B cell (primary cell): Measurements from ENCODE around the gene ARPP21. TPM values are rescaled to one million over a fixed set of nuclear protein-coding genes. Genes with fewer than 3 reads are reported as not detected.

Experiments
- ATAC-seq: fragments of 200-7000 bp; cut with Tn5 transposase; one replicate; pipeline ENCODE4 v1.10.0; 2021; ENCODE audit warnings: low read depth, mild to moderate bottlenecking, moderate number of reproducible peaks, moderate library complexity
- CTCF ChIA-PET: fragments of 350-600 bp; sonication (Branson Sonifier 250); formaldehyde crosslinking; loops from one replicate; lab custom pipeline; 2021; ENCODE audit warnings: antibody characterized with exemption, inconsistent platforms; lab: Charles Lee
- POLR2A ChIA-PET: fragments of 350-600 bp; sonication (Branson Sonifier 250); formaldehyde crosslinking; loops from one replicate; lab custom pipeline; 2021; ENCODE audit warnings: antibody characterized with exemption; lab: Charles Lee
- DNase-seq: peaks from one replicate; pipeline ENCODE4 v3.0.0; 2013
- H2AFZ ChIP-seq: 2 replicates; pipeline ENCODE4 v1.6.1; 2012; ENCODE audit warnings: mild to moderate bottlenecking, low read depth, low read length; ENCODE audit not compliant: insufficient read depth, poor library complexity, severe bottlenecking
- H3K27ac ChIP-seq, 2 donors: 1 replicate in 1 of 2; 2 replicates in 1 of 2; pipeline ENCODE4 v1.5.1; 2012 to 2013; ENCODE audit warnings: low read length in 2 of 2, mild to moderate bottlenecking in 2 of 2, moderate library complexity in 1 of 2
- H3K27me3 ChIP-seq, 4 experiments: fragments of 200-600 bp in 1 of 4; sonication (generic) in 1 of 4; replicated peaks in 1 of 4; 1 replicate in 2 of 4; 2 replicates in 2 of 4; pipeline versions ENCODE4 v1.6.1 to v1.7.0; 2013 to 2016; ENCODE audit warnings: low read length in 3 of 4, mild to moderate bottlenecking in 2 of 4, mixed read lengths in 1 of 4, moderate library complexity in 1 of 4; ENCODE audit not compliant: insufficient read depth in 4 of 4, control insufficient read depth in 3 of 4; ENCODE audit errors: control extremely low read depth in 1 of 4
- H3K36me3 ChIP-seq, 2 experiments: replicated peaks in 1 of 2; 1 replicate in 1 of 2; 2 replicates in 1 of 2; pipeline versions ENCODE4 v1.6.1 to v1.7.1; 2013; ENCODE audit warnings: low read length in 1 of 2; ENCODE audit not compliant: insufficient read depth in 2 of 2, control insufficient read depth in 1 of 2; ENCODE audit errors: control extremely low read depth in 1 of 2, extremely low read depth in 1 of 2
- H3K4me1 ChIP-seq, 2 donors: fragments of 200-600 bp in 1 of 2; sonication (generic) in 1 of 2; 1 replicate in 1 of 2; 2 replicates in 1 of 2; pipeline versions ENCODE4 v1.5.1 to v1.6.1; 2013 to 2017; ENCODE audit warnings: low read length in 2 of 2; ENCODE audit not compliant: control insufficient read depth in 2 of 2, insufficient read depth in 2 of 2
- H3K4me2 ChIP-seq: replicated peaks from 2 replicates; pipeline ENCODE3; 2012; ENCODE audit warnings: mild to moderate bottlenecking, low read depth, low read length; ENCODE audit not compliant: poor library complexity, severe bottlenecking
- H3K4me3 ChIP-seq, 5 experiments: fragments of 200-600 bp in 1 of 5; sonication (generic) in 1 of 5; 1 replicate in 3 of 5; 2 replicates in 2 of 5; pipeline versions ENCODE4 v1.5.1 to v1.7.0; 2011 to 2016; ENCODE audit warnings: low read length in 4 of 5, mild to moderate bottlenecking in 4 of 5, low read depth in 2 of 5, control low read depth in 1 of 5, moderate library complexity in 1 of 5; ENCODE audit not compliant: insufficient read depth in 1 of 5; ENCODE audit errors: control extremely low read depth in 1 of 5, extremely low read depth in 1 of 5
- H3K79me2 ChIP-seq: fragments of 200-600 bp; sonication (generic); one replicate; pipeline ENCODE4 v1.6.0; 2016; ENCODE audit warnings: low read length; ENCODE audit not compliant: control insufficient read depth, insufficient read depth
- H3K9ac ChIP-seq: fragments of 200-600 bp; sonication (generic); 2 replicates; pipeline ENCODE4 v1.6.1; 2017; ENCODE audit warnings: mild to moderate bottlenecking, low read length, moderate library complexity
- H3K9me3 ChIP-seq, 3 donors: one replicate each; pipeline versions ENCODE4 v1.6.1 to v1.7.1; 2013; ENCODE audit warnings: low read length in 2 of 3; ENCODE audit not compliant: control insufficient read depth in 2 of 3, insufficient read depth in 1 of 3; ENCODE audit errors: control extremely low read depth in 1 of 3
- H4K20me1 ChIP-seq: 2 replicates; pipeline ENCODE4 v1.6.0; 2012; ENCODE audit warnings: mild to moderate bottlenecking, low read length; ENCODE audit not compliant: insufficient read depth, control insufficient read depth, poor library complexity, severe bottlenecking
- H3K27ac Mint-ChIP-seq: one replicate; pipeline ENCODE4 v1.8.0; 2021; ENCODE audit warnings: mixed read lengths
- H3K27me3 Mint-ChIP-seq: one replicate; pipeline ENCODE4 v1.8.0; 2021; ENCODE audit warnings: mixed read lengths
- H3K4me1 Mint-ChIP-seq: one replicate; pipeline ENCODE4 v1.8.0; 2021; ENCODE audit warnings: mixed read lengths
- H3K4me3 Mint-ChIP-seq: one replicate; pipeline ENCODE4 v1.8.0; 2021; ENCODE audit warnings: mixed read lengths
- H3K9me3 Mint-ChIP-seq: one replicate; pipeline ENCODE4 v1.8.0; 2022; ENCODE audit warnings: mixed read lengths; ENCODE audit not compliant: insufficient read depth
- EZH2 ChIP-seq: IDR thresholded peaks from 2 replicates; pipeline ENCODE4 v1.6.1; 2012; ENCODE audit warnings: borderline replicate concordance, low read depth, mild to moderate bottlenecking, moderate library complexity, low read length; ENCODE audit not compliant: insufficient read depth, poor library complexity, severe bottlenecking
- WGBS: methylation state at CpG from one replicate; pipeline ENCODE4 v1.1.5; 2013; ENCODE audit warnings: missing lambda C conversion rate; ENCODE audit not compliant: insufficient coverage; 5-methylcytosine and 5-hydroxymethylcytosine counted together
- intact Hi-C: fragments of 100-400 bp; cut with micrococcal nuclease; formaldehyde crosslinking; loops from one replicate; pipeline ENCODE4 v1.10.0; 2022
- polyA plus RNA-seq: library from polyadenylated mRNA; depleted of rRNA; stranded (reverse); fragments of >200 nt; gene quantifications from 2 replicates; pipeline ENCODE4 v1.2.3, GENCODE V29; 2012
- total RNA-seq, 2 donors: library from RNA; stranded (reverse); fragments of 120-200 nt in 1 of 2; gene quantifications; 1 replicate in 1 of 2; 2 replicates in 1 of 2; pipeline versions ENCODE4 v1.2.3 to v1.2.4, GENCODE V29; 2013 to 2022
- TF ChIP-seq, protein P1 (sequence below): fragments of 200-600 bp; IDR thresholded peaks from one replicate; pipeline ENCODE4 v1.8.0; 2022; ENCODE audit warnings: antibody characterized with exemption, mild to moderate bottlenecking

ARPP21 gene
- total and polyA plus RNA-seq, 2 donors (not counting 1 experiment from before 2014, with no cell fraction given): 0.10 TPM; not detected in 1

DNA sequence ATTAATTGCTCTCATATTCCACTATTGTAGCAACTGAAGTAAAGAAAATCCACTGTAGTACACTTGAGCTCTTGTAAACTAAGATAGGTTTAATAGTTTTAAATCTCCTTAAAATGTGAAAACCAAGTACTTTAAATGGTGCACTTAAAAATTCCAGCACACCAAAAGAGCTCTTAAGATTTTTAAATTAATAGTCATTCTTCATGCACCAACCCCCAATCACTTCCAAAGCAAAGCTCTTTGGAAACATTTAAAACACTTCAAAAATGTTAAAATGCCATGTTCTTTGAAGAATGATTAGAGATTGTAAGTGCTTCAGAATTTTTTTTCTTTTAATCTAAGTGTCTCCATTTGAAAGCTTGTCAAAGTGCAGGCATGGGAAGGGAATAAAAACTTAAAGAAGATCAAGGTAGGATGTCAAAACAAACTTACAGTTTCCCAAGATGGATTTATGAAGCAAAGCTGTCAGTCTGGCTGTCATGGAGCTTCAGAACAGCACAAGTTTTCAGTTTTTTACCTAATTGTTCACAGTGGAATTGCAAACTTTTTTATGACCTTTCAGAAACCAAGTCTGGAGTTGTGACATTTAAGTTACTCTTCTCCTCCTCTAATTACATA, 84.3 kb downstream of the ARPP21 start:
- Mint-ChIP-seq H3K27ac (no peak overlapping the region), H3K27me3 (no peaks in the 10 kb centered on the region), H3K4me1 (no peaks in the 10 kb centered on the region), H3K9me3 (no peaks in the 10 kb centered on the region), H3K4me3 (no peak overlapping the region)
- Histone ChIP-seq H3K36me3 (no peaks in the 10 kb centered on the region), H3K4me2 (no peak overlapping the region), H3K27ac (no peak overlapping the region), H3K4me3 (no peak overlapping the region), H2AFZ (no peak overlapping the region), H4K20me1 (no peaks in the 10 kb centered on the region), H3K4me1 (no peaks in the 10 kb centered on the region), H3K27me3 (no peaks in the 10 kb centered on the region), H3K79me2 (no peaks in the 10 kb centered on the region), H3K9me3 (no peaks in the 10 kb centered on the region), H3K9ac (no peak overlapping the region)
- ChIA-PET CTCF (no interaction called here), POLR2A (no interaction called here)
- intact Hi-C loops: no loop called here
- ATAC-seq: no peak
- no peak for DNase-seq
- TF ChIP-seq EZH2: no peak
- TF ChIP-seq, protein P1, sequence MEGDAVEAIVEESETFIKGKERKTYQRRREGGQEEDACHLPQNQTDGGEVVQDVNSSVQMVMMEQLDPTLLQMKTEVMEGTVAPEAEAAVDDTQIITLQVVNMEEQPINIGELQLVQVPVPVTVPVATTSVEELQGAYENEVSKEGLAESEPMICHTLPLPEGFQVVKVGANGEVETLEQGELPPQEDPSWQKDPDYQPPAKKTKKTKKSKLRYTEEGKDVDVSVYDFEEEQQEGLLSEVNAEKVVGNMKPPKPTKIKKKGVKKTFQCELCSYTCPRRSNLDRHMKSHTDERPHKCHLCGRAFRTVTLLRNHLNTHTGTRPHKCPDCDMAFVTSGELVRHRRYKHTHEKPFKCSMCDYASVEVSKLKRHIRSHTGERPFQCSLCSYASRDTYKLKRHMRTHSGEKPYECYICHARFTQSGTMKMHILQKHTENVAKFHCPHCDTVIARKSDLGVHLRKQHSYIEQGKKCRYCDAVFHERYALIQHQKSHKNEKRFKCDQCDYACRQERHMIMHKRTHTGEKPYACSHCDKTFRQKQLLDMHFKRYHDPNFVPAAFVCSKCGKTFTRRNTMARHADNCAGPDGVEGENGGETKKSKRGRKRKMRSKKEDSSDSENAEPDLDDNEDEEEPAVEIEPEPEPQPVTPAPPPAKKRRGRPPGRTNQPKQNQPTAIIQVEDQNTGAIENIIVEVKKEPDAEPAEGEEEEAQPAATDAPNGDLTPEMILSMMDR: no peak

DNA sequence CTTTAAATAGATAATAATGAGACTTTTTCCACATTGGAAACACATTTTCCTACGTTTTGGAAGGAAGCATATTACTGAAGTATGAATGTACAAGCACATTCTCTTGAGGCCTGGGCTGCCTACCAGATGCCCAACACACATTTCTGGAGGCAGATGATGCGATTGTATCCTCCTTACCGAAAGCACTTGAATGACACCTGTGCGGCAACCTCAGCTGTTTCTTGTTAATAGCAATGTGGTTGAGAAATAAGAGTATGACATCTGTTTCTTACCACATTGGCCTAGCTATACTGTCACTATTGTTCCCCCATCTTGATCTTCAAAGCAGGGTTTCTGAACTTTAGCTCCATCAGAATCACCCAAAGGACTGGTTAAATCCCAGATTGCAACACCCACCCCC, 84.8 kb downstream of the ARPP21 start:
- 90% methylated on average over 2 of the region's 4 CpGs for WGBS
- H3K36me3 ChIP-seq: no peaks in the 10 kb centered on the region
- no peaks in the 10 kb centered on the region for H3K4me1 ChIP-seq
- no peaks in the 10 kb centered on the region for H3K79me2 ChIP-seq
- CTCF ChIA-PET: no interaction called here
- no peaks in the 10 kb centered on the region for H3K9me3 ChIP-seq
- Mint-ChIP-seq H3K9me3 (no peaks in the 10 kb centered on the region), H3K27me3 (no peaks in the 10 kb centered on the region), H3K27ac (no peak overlapping the region), H3K4me1 (no peaks in the 10 kb centered on the region), H3K4me3 (no peak overlapping the region)
- no peak for DNase-seq
- H3K4me2 ChIP-seq: no peak overlapping the region
- intact Hi-C loops: no loop called here
- TF ChIP-seq, protein P1: no peak
- no peak for TF ChIP-seq EZH2
- no peaks in the 10 kb centered on the region for H3K27me3 ChIP-seq
- POLR2A ChIA-PET: no interaction called here
- no peak overlapping the region for H3K4me3 ChIP-seq
- H4K20me1 ChIP-seq: no peaks in the 10 kb centered on the region
- H3K27ac ChIP-seq: no peak overlapping the region
- no peak for ATAC-seq
- no peak overlapping the region for H2AFZ ChIP-seq
- no peak overlapping the region for H3K9ac ChIP-seq
